HG03442 (cell line): ENCODE data around the gene STIM1.
"Not testable (repeated sequence)": the region's sequence is repeated elsewhere in the genome, so short reads cannot be mapped to it uniquely, and the experiment has no call there.

Source experiments
- ATAC-seq: cut with Tn5 transposase; IDR thresholded peaks from one replicate; pipeline ENCODE4 v1.9.1; 2021; ENCODE audit warnings: mild to moderate bottlenecking, moderate library complexity; ENCODE audit not compliant: unreplicated experiment

The STIM1 gene

DNA sequence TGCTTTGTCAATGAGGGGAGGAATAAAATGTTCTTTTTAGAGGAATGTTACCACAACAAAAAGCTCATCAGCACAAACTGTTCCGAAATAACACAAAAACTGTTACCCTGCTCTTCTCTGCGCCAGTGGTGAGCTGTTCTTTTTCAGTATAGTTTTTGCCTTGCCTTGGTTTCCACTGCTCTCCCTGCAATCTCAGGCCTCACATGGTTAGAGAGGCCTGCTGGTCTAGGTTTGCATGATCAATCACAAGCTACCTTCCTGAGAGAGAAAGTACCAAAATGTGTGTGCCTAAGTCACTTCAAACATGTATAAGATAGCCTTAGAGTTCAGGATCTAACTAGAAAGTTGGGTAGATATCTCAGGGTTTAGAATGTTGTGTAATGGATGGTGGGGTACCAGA lies 114.6 kb downstream of the STIM1 start:
- no peak for ATAC-seq

DNA sequence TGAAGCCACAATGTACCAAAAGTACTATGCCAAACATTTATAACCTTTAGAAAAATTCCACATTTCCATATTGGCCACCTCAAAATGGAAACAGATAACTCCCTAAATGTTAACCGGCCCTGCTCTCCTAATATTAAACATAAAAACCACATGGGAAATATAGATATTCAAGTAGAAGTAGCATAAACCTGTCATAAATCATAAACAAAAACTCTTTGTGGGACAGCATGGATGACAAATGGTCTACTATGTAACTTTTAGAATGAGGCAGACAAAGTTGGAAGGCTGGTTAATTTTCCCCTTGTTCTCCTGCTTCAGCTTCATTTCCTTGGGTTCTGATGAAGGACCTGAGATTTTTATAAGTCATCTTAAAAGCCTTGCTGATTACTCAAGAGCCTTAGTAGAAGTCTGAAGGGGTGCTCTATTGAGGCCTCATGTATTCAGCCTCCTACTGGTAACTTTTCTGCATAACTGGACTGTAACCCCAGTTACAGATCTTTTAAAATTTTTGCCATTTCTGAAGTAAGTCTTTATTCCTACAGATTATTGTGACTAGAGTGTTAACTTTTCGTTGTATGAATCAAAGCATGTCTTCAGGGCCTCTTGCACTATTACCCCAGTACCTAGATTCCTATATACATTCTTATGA lies 116.4 kb downstream of the STIM1 start:
- ATAC-seq, result no peak

DNA sequence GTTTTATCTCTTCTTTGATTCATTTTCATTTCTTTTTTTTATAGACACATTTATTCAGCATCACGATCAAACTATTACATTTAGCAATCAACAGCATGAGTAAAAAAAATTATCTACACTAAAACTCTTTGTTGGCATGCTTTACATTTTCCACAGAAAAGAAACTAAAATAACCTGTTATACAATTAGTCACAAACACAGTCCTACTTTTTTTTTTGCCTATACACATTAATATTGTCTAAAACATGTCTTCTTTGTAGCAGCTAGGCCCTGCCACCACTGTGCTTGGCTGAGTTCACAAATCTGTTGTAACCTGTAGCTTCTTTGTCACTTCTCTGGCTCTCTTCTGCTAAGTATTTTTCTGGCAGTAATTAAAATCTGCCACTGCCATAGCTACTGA lies 117.0 kb downstream of the STIM1 start:
- no peak for ATAC-seq

DNA sequence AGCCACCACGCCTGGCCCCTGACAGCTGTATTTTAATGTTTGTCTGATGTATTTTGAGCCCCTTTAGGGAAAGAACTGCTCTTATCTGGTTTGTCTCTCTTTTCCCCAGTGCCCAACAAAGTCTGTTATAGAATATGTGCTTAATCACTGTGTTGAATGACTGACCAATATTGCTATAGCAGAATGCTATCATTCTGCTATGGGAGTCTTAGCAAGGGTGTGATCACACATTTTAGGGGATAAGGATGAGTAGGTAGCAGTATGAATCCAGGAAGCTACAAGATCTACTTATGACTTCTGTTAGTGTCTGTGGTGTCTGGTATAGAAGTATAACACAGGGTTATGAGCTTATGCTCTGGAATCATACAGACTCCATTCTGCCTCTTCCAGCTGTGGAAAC lies 121.6 kb downstream of the STIM1 start:
- ATAC-seq, result no peak

DNA sequence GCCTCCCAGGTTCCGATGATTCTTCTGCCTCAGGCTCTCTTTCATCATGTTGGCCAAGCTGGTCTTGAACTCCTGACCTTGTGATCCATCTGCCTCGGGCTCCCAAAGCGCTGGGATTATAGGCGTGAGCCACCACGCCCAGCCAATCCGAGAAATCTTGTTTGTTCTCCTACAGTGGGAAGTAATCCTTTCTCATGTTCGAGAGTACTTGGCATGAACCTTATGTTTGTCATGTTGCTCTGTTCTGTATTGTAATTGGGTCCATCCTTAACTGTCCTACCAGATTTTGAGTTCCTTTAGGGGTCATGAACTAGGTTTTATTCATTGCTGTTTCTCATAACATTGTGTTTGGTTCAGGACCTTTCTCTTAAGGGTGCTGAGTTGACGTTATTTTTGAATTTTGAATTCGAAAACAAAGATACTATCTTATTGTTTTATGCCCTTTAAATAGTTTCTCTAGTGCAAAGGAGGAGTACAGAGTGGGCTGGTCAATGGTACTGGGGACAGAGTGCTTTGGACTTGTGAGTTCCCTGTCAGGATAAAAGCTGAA lies 125.7 kb downstream of the STIM1 start:
- ATAC-seq, result no peak

DNA sequence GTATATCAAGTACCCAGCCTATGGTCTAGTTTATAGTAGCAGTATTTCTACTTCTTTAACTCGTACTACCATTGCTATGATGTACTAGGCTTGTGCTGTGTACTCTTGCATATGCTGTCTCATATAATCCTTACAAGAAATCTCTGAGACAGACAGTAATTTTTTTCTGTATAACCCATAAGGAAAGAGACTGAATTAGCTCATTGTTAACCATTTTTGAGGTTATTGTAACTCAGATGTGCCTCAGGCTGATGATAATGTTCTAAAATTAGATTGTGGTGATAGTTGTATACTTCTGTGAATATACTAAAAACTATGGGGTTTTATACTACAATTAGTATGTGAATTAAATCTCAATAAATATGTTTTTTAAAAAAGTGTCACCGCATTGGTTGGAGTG lies 127.0 kb downstream of the STIM1 start:
- no peak for ATAC-seq

DNA sequence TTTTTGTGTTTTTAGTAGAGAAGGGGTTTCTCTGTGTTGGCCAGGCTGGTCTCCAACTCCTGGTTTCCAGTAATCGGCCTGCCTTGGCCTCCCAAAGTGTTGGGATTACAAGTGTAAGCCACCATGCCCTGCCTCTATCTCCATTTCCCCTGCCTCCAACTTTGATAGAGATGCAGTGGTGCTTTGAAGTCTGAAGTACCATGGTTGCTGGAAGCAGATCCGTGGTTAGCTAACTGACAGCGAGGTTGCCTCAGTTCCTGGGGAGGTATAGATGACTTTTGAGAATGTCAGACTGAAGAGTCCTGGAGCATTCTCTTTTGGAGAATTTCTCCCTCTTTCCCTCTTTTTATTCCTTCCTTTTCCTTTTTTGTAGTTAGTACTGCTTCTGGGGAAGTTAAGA lies 127.6 kb downstream of the STIM1 start:
- no peak for ATAC-seq

DNA sequence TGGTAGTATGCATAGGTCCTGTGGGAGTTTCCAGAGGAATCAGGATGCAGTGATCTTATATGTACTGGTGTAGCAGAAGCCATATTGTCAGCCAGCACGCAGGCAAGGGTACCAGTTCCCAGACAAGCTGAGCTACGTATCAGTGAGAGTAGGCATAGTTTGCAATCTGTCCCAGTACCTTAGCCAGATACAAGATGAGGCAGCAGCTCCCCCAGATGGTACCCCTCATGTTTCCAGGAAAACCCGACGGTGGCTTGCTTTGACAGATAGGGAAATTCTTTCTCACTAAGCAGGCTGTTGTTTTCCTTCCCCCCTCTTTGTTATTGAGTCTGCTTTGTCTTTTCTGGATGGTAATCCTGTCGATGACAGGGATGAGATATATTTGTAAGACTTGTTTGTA lies 129.4 kb downstream of the STIM1 start:
- ATAC-seq, result no peak

DNA sequence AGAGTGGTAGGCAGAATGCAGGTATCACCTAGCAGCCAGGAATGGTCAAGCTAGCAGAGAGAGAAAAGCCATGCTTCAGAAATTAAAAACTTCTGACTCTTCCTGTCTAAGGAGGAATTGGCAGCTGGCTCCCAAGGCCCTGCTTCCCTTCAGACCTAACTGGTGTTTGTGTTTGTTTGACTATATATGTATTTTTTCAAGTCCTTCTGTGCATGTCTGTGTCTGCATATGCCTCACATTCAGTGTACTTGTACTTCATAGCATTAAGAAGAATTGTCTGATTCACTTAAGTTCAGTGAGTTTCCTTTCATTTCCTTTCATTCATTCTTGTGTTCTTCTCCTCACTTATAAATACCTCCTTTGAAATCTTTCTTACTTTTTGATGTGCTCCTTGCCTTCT lies 130.2 kb downstream of the STIM1 start:
- ATAC-seq, result no peak

DNA sequence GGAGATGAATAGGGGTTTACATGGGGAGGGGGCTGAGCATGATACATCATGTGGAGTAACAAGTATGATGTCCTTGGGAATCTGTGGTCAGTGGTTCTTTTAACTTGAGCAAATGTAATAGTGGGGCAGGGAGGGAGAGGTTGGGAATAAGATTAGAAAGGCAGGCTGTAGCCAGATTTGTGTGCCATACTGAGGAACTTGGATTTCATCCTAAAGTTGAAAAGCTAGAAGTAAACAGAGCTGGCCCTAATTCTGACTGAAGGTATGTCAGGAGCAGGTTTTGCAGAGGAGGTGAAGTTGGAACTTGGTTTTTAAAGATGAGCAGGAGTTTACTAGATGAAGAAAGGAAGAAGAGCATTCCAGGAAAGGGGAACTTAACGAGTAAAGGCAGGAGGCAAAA lies 130.8 kb downstream of the STIM1 start:
- no peak for ATAC-seq

DNA sequence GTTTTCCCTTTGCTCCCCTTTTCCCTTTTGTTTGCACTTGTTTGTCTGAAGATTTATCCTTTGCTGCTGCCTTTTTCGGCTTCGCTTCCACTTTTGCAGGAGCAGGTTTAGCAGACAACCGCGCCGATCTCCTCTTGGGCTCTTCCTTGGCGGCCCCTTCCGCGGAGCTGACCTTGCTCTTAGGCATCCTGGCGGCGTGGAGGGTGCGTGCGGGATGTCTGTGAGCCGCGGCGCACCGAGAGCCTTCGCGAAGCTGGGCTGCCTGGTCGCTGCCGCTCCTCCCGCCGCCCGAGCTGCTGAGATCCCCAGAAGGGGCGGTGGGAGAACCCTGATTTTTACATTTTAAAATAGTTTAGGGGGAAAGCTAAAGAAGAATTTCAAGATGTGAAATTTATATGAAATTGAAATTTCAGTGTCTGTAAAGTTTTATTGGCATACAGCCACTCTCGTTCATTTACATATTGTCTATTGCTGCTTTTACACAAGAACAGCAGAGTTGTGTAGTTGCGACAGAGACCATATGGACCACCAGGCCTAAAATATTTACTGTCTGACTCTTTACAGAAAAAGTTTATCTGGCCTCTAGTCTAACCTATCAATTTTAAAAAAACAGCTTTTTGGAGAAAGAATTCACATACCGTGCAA lies 133.9 kb downstream of the STIM1 start:
- no peak for ATAC-seq

DNA sequence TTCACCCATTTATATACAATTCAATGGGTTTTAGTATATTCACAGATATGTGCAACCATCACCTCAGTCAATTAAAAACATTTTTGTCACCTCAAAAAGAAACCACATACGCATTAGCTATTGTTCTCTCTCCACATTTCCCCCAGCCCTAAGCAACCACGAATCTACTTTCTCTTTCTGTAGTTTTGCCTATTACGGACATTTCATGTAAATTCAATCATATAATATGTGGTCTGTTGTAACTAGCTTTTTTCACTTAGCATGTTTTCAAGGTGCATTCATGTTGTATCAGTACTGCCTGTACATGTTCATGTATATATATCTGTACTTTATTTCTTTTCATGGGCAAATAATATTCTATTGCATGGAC lies 134.4 kb downstream of the STIM1 start:
- no peak for ATAC-seq

DNA sequence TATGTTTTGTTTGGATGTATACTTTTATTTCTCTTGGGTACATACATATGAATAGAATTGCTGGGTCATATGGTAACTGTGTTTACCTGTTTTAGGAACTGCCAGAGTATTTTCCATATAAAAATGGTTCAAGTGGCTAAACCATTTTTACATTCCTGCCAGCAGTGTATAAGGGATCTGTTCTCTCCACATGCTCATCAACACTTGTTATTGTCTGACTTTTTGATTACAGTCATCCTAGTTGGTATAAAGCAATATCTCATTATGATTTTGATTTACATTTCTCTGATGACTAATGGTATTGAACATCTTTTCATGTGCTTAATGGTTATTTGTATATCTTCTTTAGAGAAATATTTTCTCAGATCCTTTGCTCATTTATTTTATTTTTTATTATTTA lies 134.9 kb downstream of the STIM1 start:
- ATAC-seq, result no peak

DNA sequence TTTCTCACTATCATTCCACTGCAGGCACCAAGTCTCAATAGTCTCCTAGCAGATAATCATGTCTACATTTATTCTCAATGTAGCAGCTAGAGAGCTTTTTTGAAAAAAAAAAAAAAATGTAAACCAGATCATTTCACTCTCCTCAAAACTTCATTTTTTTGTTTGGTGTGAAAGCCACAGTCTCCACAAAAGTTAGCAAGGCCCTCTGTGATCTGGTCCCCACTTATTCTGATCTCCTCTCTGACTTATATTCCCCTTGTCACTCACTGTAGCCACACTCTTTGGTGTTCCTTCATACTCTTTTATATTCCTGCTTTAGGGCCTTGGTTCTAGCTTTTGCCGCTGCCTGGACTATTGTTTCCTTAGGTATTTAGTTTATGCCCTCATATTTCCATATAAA lies 137.5 kb downstream of the STIM1 start:
- no peak for ATAC-seq

DNA sequence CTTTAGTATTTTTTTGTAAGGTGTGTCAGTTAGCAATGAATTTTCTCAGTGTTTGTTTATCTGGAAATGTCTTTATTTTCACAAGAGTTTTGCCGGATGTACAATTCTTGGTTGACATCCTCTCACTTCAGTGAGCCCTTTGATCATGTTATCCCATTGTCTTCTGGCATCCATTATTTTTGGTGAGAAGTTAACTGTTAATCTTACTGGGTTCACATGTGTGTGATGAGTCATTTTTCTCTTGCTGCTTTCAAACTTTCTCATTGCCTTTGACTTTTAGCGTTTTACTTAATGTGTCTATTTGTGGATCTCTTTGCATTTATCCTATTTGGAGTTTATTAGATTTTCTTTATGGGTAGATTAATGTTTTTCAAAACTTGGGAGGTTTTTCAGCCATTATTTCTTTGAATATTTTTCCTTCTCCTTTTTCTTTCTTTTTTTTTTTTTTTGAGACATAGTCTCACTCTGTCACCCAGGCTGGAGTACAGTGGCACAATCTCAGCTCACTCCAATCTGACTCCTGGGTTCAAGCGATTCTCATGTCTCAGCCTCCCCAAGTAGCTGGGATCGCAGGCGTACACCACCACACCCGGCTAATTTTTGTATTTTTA lies 138.7 kb downstream of the STIM1 start:
- no peak for ATAC-seq

DNA sequence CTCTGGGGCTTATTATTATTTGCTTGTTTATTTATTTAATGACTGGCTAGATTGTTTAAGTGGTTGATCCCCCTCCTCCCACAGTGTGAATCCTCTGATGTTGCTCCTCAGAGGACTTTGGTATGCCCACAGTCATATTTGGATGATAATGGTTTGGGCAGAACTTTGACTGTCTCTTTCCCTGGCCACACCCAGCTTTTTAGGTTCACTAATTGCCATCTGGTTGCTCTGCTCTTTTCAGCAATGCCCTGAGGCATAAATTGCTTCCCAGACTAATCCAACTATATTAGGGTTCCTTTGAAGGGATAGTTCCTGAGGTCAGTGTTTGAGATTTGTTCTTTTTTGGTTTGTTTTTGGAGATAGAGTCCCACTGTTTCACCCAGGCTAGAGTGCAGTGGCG lies 139.8 kb downstream of the STIM1 start:
- no peak for ATAC-seq

DNA sequence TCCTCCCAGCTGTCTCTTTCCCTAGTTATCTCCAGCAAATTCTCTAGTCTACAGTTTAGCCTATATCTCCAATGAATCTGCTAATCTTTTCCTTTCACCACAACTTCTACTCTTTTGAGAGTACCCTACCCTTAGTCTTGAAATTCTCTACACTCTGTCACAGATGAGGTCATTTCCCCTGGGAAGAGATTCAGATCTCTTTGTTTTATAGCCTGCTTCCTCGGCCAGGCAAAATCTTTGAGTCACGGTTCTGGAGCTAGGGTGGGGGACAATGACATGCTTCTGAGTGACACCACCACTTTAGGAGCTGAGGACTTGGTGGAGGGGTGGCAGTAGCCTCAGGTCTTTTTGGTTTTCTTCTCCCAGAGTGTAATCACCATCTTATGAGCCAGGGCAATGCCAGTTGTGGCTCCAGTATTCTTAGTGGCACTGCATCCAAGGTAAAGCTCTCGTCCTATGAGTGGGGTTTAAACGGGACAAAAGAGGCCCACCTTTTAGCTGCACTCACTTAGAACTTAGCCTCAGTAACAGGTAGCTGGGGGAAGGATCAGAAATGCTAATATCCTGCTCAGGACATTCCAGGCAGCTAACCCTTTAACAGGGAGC lies 140.6 kb downstream of the STIM1 start:
- ATAC-seq, result no peak

DNA sequence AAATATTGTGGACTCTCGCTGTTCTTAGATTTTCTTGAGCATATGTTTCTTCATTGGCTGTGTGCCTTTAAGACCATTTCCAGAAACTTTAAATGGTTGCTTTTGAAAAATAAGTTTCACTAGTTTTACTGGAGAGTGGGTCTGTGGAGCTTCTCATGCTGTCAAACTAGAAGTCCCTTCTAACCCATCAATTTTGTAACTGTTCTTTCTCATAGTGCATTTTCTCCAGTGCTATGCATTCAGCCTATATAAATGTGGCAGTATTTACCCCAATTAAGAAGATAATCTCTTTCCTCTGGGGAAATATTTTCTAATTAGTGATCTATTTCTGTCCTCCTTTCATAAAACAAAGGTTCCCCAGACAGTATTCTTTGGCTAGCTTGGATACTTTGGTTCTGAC lies 141.2 kb downstream of the STIM1 start:
- ATAC-seq, result no peak

DNA sequence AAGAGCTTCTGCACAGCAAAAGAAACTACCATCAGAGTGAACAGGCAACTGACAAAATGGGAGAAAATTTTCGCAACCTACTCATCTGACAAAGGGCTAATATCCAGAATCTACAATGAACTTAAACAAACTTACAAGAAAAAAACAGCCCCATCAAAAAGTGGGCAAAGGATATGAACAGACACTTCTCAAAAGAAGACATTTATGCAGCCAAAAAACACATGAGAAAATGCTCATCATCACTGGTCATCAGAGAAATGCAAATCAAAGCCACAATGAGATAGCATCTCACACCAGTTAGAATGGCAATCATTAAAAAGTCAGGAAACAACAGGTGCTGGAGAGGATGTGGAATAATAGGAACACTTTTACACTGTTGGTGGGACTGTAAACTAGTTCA lies 149.3 kb downstream of the STIM1 start:
- ATAC-seq, result not testable (repeated sequence)

DNA sequence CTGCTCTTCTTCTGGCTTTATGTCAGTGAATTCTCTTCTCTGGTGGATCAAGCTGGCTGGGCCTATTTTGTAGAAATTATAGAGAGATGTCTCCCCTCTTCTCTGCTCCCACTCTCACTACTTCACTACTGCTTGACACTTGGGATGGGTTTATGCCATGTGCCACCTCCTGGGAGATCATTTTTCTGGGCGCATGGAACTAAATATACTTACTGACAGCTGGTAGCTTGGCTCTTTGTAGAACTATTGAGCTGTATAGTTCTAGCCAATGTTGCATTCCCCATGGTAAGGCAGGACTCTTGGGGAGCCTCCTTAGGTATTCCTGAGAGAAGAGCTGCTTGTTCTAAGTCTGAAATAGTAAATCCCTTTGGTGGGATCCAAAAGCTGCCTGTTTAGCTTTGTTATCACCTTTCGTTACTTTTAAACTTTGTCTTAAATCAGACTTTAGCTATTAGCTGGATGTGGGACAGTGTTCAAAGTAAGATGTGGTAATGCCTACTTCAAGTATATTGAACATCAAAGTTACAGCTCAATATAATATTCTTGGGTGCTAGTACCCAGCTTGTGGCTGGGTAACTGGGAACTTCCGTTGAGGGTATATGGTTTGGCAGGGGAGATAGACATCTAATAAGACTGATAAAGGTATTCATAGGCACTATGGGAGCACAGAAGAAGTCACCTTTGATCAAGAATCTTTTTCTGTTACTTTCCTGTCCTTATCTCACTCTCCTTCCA lies 151.6 kb downstream of the STIM1 start:
- ATAC-seq, result no peak

DNA sequence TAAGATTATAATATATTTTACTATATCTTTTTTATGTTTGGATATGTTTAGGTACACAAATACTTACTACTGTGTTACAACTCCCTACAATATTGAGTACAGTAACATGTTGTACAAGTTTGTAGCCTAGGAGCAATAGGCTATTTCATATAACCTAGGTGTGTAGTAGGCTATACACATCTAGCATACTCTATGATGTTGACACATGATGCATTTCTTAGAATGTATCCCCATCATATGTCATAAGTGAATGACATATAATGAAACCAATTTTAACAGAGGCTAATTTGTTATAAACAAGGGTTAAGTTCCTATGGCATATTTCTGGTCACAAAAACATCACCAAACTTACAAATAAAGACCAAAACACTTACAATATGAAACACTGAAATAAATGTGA lies 152.7 kb downstream of the STIM1 start:
- ATAC-seq, result no peak
